GM21381 (cell line): ENCODE data around the gene FASTK.
"Not testable (repeated sequence)": the region's sequence is repeated elsewhere in the genome, so short reads cannot be mapped to it uniquely, and the experiment has no call there.

Experiments used
- ATAC-seq: cut with Tn5 transposase; IDR thresholded peaks from one replicate; pipeline ENCODE4 v1.9.1; 2021; ENCODE audit warnings: mild to moderate bottlenecking, moderate library complexity; ENCODE audit not compliant: unreplicated experiment

Gene FASTK

GRCh38 chr7:151032936-151033863 is 47.4 kb downstream of the FASTK start:
- ATAC-seq = no peak

GRCh38 chr7:151031011-151031410 is 49.6 kb downstream of the FASTK start:
- no peak for ATAC-seq

- no peak for ATAC-seq
Observed at GRCh38 chr7:151028948-151029501, 51.6 kb downstream of the FASTK start.

- peak; percentile 91 for ATAC-seq
Observed at GRCh38 chr7:151028131-151028947, 52.3 kb downstream of the FASTK start, which contains the start of gene ABCB8. Gene ABCB8 (plus strand): TSS chr7:151028450. CDS start chr7:151028516, 66 bp downstream.

GRCh38 chr7:151027728-151028130 is 52.9 kb downstream of the FASTK start:
- not testable (repeated sequence) for ATAC-seq

GRCh38 chr7:151026771-151027727 is 53.6 kb downstream of the FASTK start:
- ATAC-seq = not testable (repeated sequence)
